Stimulated activated CD4-positive, alpha-beta T cell treated with anti-CD3 and anti-CD28 coated beads, TNF-alpha, amount 100 ng/mL, for 48 hours (primary cell): ENCODE data around the gene MRPL22.
"Not testable (repeated sequence)": the region's sequence is repeated elsewhere in the genome, so short reads cannot be mapped to it uniquely, and the experiment has no call there.

Source experiments
- DNase-seq, 3 donors: peaks; one replicate each; pipeline ENCODE4 v3.0.0-alpha.2; 2020; ENCODE audit warnings: low read depth in 3 of 3

MRPL22 gene

DNA sequence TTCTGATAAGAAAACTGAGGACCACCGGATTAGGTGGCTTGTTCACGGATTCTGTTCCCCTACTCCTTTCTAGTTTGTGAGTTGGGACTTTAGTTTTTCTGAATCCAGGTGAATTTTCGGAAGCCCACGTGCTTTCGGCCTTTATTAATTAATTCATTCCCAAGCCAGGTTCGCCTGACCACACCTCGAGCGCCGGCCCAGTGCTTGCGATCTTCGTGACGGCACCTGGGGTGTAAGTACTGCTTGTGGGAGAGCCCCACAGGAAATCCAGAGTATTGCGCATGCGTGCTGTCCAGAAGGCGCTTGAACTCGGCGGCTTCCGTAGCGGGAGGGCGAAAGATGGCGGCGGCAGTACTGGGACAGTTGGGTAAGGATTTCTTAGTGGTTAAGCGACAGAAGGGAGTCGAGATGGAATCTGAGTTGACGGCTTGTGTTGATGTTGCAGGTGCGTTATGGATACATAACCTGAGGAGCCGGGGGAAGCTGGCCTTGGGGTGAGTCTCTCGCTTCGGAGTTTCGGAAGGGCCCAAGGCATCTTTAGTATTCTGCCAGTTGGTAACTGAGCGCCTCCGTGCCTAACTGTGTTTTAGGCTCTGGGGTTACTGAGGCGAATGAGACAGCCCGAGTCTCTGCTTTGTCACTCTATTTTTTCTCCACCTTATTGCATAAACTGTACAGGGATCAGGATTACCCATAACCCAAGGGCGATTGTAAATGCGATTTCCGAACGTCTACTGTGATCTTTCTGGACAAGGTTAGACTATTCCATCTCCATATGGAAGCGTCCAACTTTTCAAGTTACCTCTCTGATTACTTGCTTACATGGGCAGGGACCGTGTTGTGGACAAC lies at the start of gene MRPL22:
Gene MRPL22, plus strand, starts transcription at position 302 of the 849 bp plus-strand sequence. Its CDS starts 38 bp downstream, at position 340.
- DNase-seq, result peak; percentile 89 to 93 (median 90)

DNA sequence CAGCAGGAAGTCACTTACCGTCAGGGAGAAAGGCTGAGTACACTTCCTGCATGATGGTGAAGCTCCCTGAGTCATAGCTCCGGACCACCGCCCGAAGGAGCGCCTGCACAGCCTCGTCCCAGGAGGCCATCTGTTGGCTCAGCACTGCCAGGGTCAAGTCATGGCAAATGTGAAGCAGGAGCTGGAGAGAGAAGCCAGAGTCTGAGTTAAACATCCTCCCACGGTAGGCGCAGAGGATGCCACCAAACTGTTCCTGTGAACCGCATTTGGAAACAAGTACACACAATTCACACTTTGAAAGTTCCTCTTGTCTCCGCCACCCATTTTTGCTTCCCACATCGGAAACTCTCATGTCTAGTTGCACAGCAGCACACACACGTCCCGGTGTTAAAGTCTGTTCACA lies 48.5 kb upstream of the MRPL22 start:
- no peak for DNase-seq

GRCh38 chr5:154893381-154893780 lies 47.5 kb upstream of the MRPL22 start:
- DNase-seq, result no peak

DNA sequence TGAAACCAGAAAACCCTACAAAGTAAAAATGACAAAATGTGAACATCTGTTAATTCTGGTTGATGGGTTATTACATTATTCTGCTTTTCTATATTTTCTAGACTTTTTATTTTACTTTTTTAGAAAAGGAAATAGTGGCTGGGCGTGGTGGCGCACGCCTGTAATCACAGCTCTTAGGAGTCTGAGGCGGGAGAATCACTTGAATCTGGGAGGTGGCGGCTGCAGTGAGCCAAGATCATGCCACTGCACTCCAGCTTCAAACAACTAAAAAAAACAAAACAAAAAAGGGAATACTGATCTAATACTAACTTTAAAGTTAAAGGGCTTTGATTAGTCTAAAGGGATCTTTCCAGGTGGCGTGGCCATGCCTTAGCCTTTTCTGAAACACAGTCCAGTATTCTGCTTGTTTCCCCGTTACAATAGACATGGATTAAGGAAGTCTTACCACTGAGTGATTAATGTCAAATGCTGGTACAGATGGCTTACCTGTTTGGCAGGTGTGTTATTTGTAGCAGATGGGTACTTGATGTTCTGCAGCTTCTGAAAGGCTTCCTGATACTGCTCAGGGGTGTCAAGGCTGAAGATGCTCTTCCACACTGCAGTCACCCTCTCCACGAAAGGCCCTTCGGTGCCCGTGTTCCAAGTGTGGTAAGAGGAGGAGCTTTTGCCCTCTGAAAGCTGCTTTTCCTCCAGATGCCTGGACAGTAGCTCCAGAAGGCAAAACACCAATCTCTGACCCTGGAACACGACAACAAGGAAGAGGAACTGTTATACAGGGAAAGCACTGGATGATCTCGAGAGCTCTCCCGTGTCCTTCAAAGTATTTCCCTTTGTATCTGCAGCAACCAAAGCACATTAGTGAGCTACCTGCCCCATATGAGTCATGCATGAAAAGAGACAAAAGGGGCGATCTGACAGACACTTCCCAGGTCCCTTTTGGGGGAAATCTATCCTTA lies 45.0 kb upstream of the MRPL22 start:
- DNase-seq, result no peak

- DNase-seq, result no peak
These were observed 44.2 kb upstream of the MRPL22 start for GRCh38 chr5:154896562-154897165.

GRCh38 chr5:154898210-154898609 lies 42.7 kb upstream of the MRPL22 start:
- no peak for DNase-seq

DNA sequence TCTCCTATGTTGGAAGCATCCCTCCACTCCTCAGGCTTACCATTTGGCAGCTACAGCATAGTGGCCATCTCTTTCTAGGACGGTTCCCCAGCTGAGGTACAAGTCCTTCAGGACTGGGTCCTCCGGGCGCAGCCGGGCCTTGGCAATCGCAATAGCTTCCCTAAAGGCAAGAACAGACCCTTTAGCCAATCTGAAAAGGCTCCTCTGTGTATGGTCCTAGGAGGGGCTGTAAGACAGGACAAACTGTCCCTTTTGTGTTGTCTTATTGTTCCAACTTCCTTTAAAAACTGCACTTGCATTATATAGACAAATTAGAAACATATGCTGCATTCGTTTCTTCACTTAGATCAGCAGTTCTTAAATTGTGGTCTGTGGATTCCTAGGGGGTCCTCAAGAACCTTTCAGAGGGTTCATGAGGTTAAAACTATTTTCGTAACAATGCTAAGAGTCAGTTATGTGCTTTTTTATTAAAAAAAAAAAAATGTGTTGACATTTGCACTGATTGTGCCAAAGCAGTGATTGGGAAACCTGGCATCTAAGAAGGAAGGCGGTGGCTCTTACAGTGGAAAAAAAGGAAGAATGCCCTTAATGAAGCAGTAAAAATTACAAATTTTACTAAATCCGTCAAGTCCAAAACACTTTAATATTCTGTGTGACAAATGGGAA lies 41.6 kb upstream of the MRPL22 start:
- DNase-seq, result no peak

GRCh38 chr5:154900066-154900465 lies 40.8 kb upstream of the MRPL22 start:
- DNase-seq, result no peak

DNA sequence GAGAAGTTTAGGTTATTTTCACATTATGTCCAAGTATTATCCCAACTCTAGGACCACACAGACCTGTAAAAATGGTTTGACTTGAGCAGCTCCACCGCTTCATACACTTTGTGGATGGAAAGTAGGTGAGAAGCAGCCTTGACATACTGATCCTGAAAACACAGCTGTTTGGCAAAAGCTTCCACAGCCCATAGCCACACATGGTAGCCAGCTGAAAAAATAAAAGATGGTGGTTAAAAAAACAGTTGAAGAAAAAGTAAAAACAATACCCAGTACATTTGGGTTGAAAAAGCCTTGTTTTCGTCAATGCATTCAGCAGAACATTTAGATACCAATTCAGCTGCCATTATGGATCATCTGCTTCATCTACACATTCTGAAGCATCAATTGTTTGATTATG lies 39.6 kb upstream of the MRPL22 start:
- DNase-seq, result no peak

GRCh38 chr5:154901913-154902312 lies 39.0 kb upstream of the MRPL22 start:
- no peak for DNase-seq

GRCh38 chr5:154905601-154906000 lies 35.3 kb upstream of the MRPL22 start:
- not testable (repeated sequence) for DNase-seq

- DNase-seq, result no peak
These were observed 24.0 kb upstream of the MRPL22 start for GRCh38 chr5:154916874-154917273.

DNA sequence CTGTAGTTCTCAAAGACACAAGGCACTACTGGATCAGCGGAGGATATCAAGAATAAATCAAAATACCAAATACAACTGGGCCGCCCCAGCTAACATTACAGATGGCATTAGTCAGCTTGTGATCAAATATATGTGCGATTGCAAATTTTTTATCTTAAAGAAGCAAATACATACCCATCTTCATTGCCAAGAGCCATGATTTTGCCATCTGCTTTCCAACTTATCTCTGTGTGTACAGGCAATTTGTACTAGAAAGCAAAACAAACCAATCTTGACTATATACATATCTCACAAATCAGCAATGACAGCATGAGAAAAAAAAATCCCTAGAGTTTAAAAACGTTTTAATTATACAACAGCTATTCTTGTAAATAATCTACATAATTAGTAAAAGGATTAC lies 23.1 kb upstream of the MRPL22 start:
- no peak for DNase-seq

GRCh38 chr5:154923441-154924430 lies 17.1 kb upstream of the MRPL22 start:
- no peak for DNase-seq

- no peak for DNase-seq
These were observed 7.3 kb upstream of the MRPL22 start for GRCh38 chr5:154933537-154933936.

DNA sequence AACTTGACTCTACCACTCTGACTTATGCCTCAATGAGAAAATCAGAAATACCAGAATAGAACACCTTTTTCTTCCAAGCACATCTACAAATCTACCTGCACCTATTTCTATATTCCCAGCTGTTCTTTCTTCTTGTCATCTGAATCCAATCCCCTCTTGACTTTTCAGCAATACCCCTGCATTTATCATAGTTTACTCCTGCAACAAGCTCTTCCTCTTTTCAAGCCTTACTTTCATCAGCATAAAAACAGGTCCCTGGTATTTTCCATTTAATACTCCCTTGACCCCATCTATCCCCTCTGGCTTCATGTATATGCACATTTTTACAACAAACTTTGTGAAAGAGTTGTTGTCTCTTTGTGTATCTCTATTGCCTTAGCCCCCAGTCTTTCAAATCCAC lies 6.0 kb upstream of the MRPL22 start:
- DNase-seq, result no peak

DNA sequence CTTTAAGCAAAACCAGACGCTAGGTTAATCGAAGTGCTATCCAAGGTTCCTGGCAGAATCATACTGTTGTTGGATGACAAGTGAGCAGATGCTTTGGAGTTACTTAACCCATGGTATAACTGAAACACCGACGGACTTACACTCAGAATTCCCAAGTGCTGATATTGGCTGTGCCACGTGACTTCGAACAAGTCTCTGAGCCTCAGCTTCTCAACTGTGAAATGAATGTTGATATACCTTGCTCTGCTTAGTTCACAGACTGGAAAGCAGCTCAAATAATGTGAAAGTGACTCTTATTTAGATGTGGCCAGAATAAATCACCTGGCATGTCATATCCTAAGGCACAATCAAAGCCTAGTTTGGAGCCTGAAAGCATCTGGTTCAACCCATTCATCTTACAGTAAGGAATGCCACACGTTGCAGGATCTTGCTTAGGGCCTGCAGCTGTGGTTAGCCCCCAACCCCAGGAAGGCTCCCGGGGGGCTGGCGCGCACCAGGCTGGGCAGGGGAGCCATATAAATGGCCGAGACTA lies 3.6 kb upstream of the MRPL22 start:
- DNase-seq, result no peak

DNA sequence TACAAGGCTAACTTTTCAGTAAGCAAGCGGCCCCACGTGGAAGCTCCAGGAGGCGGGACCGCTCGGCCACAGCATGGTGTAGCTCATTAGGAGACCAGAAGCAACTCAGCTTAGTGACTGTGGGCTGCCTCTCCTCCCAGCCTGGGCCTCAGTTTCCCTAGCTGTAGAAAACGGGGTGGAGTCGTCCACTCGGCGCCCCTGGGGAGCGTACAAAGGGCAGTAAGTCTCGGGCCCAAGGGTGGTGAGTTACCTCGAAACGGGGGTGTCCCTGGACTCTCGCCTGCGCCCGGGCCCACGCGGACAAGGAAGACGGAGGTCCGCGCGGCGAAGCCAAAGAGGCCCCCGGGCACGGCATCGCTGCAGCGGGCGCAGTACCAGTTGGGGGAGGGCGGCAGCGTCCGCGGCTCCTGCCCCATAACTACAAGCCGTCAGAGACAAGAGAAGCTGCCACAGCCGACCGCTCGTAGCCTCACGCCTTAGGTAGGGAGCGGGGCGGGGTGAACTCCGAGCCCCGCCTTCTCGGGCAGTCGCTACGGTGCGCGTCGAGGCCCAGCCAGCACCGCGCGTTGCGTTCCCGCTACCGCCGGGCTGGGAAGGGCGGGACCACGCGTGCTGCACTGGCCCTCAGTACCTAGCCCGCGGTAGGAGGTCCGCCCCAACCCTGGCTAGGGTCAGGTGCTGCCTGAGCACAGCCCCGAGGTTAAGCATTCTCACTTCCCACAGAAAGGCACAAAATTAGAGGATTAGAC lies 3.0 kb upstream of the MRPL22 start, which contains the start of gene GEMIN5:
Gene GEMIN5, minus strand, starts transcription at position 494 of the 749 bp plus-strand sequence. Its CDS starts 78 bp downstream, at position 416.
- peak; percentile 70 to 75 (median 75) for DNase-seq

GRCh38 chr5:154939387-154939786 lies 1.5 kb upstream of the MRPL22 start:
- not testable (repeated sequence) for DNase-seq
